Testis (tissue), 2 donors: ENCODE measurements around the gene HDAC7.
A peak's percentile ranks its signal among the peaks of the same experiment; 100 is the strongest.

Experiments used
- POLR2A ChIP-seq: fragments of 450-650 bp; IDR thresholded peaks from one replicate; pipeline ENCODE4 v1.6.1; 2017; ENCODE audit warnings: antibody characterized with exemption, mild to moderate bottlenecking, moderate library complexity
- TF ChIP-seq, protein P1 (sequence below), 3 experiments: fragments of 450-650 bp in 2 of 3; fragments of 200-600 bp in 1 of 3; sonication (generic) in 1 of 3; IDR thresholded peaks; one replicate each; pipeline ENCODE4 v1.5.1; 2016 to 2019; ENCODE audit warnings: antibody characterized with exemption in 3 of 3, mild to moderate bottlenecking in 2 of 3, moderate library complexity in 1 of 3

DNA sequence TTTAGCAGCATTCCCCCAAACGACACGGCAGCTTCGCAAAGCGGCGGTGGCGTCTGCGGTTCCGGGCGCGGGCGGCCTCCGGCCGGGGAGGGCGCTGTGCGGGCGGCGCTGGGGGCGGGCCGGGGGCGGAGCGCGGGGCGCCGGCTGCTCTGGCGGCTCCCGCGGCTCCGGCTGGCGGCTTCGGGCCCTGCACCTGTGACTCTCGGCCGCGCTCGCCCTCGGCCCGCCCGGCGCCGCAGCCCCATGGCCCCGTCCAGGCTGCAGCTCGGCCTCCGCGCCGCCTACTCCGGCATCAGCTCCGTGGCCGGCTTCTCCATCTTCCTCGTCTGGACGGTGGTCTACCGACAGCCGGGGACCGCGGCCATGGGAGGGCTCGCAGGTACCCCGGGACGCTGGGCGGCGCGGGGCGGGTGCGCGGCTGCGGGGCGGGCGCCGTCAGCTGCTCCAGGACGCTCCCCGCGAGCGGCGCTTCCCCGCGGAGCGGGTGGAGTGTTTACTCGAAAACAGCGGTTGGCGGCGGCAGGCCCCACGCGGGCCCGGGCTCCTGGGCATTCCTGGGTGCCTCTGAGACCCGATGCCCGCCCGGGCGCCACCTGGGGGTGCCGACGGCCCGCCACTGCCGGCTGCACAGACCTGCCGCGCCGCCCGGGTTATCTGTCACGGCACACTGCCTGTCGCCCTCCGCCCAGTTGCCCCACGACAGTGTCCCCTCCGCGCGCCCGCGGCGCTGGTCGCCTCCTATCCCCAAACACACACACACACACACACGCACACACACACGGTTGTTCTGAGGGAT lies 46.4 kb downstream of the HDAC7 start, which contains the start of gene SLC48A1:
- TF ChIP-seq, protein P1, sequence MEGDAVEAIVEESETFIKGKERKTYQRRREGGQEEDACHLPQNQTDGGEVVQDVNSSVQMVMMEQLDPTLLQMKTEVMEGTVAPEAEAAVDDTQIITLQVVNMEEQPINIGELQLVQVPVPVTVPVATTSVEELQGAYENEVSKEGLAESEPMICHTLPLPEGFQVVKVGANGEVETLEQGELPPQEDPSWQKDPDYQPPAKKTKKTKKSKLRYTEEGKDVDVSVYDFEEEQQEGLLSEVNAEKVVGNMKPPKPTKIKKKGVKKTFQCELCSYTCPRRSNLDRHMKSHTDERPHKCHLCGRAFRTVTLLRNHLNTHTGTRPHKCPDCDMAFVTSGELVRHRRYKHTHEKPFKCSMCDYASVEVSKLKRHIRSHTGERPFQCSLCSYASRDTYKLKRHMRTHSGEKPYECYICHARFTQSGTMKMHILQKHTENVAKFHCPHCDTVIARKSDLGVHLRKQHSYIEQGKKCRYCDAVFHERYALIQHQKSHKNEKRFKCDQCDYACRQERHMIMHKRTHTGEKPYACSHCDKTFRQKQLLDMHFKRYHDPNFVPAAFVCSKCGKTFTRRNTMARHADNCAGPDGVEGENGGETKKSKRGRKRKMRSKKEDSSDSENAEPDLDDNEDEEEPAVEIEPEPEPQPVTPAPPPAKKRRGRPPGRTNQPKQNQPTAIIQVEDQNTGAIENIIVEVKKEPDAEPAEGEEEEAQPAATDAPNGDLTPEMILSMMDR (IDR thresholded peaks at IDR 0.05): peak in 2 of 3 experiments; percentile 5 to 38
- TF ChIP-seq POLR2A: no peak
